ENCODE measurements around the gene EPM2A.
"Not testable (repeated sequence)": the region's sequence is repeated elsewhere in the genome, so short reads cannot be mapped to it uniquely, and the experiment has no call there.

The EPM2A gene

GRCh38 chr6:145728444-145729385 is 6.6 kb downstream of the EPM2A start:
- DNase-seq, result no peak

DNA sequence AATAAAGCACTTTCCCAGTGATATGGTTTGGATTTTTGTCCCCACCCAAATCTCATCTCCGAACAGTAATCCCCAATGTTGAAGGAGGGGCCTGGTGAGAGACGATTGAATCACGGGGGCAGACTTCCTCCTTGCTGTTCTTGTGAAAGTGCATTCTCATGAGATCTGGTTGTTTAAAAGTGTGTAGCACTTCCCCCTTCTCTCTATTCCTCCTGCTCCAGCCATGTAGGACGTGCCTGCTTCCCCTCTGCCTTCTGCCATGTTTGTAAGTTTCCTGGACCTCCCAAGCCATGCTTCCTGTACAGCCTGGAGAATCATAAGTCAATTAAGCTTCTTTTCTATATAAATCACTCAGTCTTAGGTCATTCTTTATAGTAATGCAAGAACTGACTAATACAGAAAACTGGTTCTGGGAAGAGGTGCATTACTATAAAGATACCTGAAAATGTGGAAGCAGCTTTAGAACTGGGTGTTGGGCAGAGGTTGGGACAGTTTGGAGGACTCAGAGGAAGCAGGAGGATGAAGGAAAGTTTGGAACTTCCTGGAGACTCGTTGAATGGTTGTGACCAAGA is 7.4 kb downstream of the EPM2A start:
- no peak for DNase-seq

DNA sequence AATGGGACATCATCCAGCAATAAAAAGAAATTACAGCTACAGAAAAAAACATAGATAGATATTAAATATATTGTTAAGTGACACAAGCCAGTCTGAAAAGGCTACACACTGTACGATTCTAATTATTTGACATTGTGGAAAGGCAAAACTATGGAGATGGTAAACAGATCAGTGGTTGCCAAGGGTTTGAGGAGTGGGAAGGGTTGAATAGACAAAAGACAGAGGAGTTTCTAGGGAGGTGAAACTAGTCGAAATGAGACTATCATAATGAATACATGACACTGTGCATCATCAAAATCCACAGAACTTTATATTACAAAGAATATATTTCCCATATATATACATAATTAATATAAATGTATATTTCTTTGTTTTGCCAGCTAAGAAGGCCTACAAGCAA is 9.8 kb downstream of the EPM2A start:
- no peak for DNase-seq

- no peak for DNase-seq
Measured at GRCh38 chr6:145723646-145724045, 11.7 kb downstream of the EPM2A start.

DNA sequence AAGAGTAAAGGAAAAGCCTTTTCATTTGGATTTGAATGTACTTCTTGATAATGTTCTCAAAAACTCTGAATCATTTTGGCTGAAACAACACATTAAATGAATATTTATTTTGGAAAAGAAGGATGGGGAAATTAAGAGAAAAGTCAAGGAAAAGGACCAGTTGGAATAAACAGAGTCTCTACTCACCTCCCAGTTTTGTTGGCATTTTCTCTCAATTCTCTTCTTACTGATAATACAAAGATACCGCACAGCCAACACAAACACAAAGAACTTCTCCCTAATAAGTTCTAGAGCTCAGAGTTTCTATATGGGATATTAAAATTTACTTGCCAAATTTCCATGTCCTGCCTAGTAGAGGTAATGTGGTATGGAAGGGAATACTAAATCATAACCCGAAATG is 13.1 kb downstream of the EPM2A start:
- no peak for DNase-seq

GRCh38 chr6:145721144-145721543 is 14.2 kb downstream of the EPM2A start:
- no peak for DNase-seq

DNA sequence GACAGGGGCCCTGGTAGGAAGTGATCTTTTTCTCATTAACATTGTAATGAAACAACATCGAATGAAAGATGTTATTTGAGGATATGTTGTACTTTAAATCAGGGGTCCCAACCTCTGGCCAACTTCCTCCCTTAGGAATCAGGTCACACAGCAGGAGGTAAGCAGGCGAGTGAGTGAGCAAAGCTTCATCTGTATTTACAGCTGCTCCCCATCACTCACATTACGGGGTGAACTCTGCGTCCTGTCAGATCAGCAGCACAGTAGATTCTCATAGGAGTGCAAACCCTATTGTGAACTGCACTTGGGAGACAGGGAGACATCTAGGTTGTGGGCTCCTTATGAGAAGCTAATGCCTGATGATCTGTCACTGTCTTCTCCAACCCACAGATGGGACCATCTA is 19.9 kb downstream of the EPM2A start:
- DNase-seq, result no peak

DNA sequence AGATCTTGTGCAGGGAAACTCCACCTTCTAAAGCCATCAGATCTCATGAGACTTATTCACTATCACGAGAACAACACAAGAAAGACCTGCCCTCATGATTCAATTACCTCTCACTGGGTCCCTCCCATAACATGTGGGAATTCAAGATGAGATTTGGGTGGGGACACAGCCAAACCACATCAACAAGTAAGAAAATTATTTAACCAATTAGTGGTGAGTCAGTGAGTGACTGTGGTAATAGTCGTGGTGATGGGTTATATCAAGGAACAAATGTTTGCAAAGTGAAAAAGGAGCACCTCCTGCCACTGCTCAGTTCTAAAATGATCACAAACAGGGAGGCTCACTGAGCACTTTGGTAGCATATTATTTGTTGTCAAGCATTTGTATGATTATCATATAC is 20.6 kb downstream of the EPM2A start:
- DNase-seq, result no peak

DNA sequence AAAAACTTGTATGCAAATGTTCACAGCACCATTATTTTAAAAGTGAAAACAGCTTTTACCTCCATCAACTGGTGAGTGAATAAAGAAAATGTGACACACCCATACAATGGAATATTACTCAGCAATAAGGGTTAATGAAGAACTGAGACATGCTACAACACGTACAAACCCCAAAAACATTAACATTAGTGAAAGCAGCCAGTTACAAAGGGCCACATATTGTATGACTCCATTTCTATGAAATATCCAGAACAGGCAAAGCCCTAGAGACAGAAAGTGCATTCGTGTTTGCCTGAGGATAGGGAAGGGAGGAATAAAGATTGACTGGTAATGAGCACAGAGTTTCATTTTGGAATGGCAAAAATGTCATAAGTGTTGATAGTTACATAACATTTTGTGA is 21.5 kb downstream of the EPM2A start:
- no peak for DNase-seq

DNA sequence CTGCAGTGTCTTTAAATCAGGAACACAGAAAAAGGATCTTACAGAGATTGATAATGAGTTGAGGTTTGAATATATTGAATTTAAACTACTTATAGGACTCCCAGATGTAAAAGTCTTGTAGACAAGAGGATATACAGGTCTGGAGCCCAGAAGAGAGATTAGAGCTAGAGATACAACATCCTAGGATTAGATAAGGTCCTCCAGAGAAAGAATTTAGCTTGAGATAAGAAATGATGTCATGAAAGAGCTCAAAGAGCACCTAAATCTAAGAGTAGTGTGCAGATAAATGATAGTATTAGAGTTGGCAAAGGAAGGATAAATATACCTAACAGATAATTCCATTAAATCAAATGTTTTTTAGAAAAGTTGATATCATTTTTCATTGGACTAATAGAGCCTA is 23.9 kb downstream of the EPM2A start:
- DNase-seq, result no peak

GRCh38 chr6:145707397-145707796 is 27.9 kb downstream of the EPM2A start:
- no peak for DNase-seq

DNA sequence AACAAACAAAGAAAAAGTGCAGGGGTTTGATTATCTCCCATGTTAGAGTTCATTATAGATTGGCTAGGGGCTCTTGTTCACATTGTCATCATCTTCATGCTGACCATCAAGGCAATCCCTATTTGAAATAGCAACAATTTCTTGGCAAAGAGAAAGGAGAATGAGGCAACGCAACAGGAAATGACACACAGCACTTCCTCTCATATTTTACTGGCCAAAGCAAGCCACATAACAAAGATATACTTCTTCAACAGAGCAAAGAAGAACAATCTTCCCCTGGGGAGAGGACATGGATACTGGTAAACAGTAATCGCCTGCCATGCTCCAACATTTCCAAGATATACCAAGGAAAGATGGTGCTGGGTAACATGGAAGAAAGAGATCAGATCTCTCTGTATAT is 29.8 kb downstream of the EPM2A start:
- DNase-seq, result no peak

GRCh38 chr6:145704143-145704781 is 31.1 kb downstream of the EPM2A start:
- no peak for DNase-seq

DNA sequence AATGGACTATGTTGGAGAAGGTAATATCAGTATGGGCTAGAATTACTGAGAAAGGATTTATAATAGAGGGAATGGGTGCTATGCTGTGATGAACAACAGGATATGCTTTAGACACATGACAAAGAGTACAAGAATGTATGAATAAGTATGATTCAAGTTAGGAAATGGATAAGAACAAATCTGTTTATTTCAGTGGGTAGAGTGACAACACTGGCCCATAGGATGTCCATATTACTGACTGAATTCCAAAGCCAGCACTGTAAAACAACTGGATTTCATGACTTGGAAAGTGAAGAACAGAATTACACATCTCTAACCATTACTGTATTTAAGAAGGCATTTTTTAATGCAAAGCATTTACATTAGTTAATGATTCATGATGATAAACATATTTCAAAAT is 35.9 kb downstream of the EPM2A start:
- DNase-seq, result no peak

DNA sequence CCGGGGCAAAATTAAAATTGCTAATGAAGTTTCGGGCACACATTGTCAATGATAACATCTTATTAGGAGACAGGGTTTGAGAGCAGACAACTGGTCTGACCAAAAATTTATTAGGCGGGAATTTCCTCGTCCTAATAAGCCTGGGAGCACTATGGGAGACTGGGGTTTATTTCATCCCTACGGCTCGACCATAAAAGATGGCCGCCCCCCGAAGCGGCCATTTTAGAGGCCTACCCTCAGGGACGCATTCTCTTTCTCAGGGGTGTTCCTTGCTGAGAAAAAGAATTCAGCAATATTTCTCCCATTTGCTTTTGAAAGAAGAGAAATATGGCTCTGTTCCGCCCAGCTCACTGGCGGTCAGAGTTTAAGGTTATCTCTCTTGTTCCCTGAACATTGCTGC is 37.9 kb downstream of the EPM2A start:
- not testable (repeated sequence) for DNase-seq

- no peak for DNase-seq
Measured at GRCh38 chr6:145694083-145694737, 41.1 kb downstream of the EPM2A start.

- no peak for DNase-seq
Measured at GRCh38 chr6:145690969-145691368, 44.4 kb downstream of the EPM2A start.

DNA sequence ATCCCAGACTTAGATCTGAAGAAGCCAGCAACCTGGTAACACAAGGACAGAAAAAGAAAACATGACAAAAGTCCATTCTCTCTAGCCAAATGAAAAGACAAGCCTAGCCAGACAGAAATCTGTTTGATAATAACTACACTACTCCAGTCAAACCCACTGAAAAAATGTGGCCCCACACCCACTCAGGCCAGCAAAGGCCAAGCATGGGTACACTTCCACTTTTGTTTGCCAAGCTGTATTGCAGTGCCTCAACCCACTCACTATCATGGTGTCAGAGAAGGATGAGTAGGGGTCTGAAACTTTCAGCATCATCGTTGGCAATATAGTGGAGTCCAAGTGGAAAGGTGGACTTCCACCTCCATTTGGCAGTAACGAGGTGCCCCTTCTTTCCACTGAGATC is 45.8 kb downstream of the EPM2A start:
- no peak for DNase-seq

DNA sequence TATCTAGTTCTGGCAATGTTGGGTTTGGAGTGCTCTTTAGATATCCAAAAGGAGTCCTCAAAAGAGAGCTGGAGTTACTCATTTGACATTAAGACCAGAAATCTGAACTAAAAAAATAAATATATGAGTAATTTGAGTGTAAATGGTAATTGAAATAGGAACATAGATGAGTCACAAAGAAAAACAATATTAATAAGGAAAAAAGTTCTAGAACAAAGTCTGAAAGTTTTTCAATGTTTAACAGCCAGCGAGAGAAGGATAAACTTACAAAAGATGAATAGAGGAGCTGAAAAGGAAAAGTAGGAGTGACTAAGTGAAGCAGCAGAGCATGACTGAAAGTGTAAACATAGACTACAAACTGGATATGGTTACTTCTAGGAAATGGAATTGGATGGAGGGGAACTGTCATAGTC is 46.8 kb downstream of the EPM2A start:
- DNase-seq, result no peak

GRCh38 chr6:145685932-145686331 is 49.4 kb downstream of the EPM2A start:
- no peak for DNase-seq

GRCh38 chr6:145681965-145682364 is 53.4 kb downstream of the EPM2A start:
- DNase-seq, result no peak

- DNase-seq, result no peak
Measured at GRCh38 chr6:145673504-145673903, 61.8 kb downstream of the EPM2A start.

- no peak for DNase-seq
Measured at GRCh38 chr6:145670311-145670710, 65.0 kb downstream of the EPM2A start.

- no peak for DNase-seq
Measured at GRCh38 chr6:145669627-145670034, 65.7 kb downstream of the EPM2A start.

Measured in stimulated activated CD4-positive, alpha-beta T cell treated with anti-CD3 and anti-CD28 coated beads, Interleukin-4, amount 100 ng/mL, for 24 hours (primary cell).